ENCODE measurements around the gene L3MBTL4.
"Not testable (repeated sequence)": the region's sequence is repeated elsewhere in the genome, so short reads cannot be mapped to it uniquely, and the experiment has no call there.

Gene L3MBTL4

DNA sequence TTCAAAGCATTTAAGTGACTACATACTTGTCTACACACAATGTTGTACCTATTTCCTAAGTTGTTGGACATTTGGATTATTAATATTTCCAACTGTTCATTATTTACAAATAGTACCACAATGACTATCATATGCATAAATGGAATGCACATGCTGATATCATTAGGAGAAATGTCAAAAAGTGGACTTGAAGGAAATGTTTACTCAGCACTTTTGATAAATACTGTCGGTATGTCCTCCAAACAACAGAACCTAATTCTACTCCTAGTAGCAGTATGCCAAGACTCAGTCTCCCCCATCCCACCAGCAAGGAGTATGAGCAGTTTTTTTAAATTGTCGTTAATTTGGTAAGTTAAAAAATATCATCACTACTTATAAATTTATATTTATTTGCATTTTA is 116.8 kb downstream of the L3MBTL4 start:
- DNase-seq (ENCODE audit: low spot score): no peak

DNA sequence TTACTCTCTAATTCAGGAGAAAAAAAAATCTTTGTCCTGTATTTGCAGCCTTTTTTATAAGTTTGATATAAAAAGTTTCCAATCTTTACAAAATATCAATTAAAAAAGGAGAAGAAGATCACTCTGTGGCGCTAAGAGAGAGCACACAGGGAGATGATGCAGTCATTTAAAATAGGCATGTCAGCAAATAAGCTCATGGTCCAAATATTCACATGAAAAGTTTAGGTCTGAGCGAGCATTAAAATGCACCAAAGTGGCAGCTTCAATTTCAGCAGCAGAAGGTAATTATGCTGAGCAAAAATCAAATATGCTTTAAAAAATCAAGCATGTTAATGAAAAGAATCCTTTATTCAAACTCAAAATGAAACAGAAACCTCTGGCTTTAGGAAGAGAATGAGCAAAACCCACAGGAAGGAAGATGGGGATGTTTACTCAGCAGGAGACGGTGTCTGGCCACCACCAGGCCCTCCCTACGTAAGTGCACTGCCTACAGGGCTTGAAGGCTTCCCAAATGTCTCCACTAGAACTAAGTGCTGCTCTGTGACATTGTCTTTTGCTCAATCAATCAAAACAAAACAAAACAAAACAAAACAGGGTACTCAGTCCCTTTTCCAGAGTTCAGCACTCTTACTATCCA is 120.4 kb downstream of the L3MBTL4 start:
- DNase-seq (ENCODE audit: low spot score): no peak

GRCh38 chr18:6289843-6290242 is 124.9 kb downstream of the L3MBTL4 start:
- DNase-seq (ENCODE audit: low spot score): no peak

GRCh38 chr18:6286585-6286984 is 128.1 kb downstream of the L3MBTL4 start:
- no peak for DNase-seq (ENCODE audit: low spot score)

DNA sequence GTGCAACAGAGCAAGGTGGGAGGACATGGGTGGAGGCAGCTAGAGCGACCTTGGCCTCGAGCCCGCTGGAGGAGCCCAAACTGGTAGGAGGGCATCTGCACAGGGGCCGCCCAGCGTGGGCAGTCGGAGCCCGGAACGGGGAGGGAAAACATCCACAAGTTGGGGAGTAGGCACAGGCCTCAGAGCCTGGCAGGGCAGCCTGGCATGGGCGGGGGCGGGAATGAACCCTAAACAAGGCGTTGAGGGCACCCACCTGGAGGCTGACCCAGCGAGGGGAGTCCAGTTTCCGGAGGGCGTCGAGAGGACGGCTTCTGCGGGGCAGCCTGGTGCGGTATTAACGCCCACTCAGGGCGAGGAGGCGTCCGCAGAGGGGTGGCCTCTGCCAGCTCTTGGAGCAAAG is 129.9 kb downstream of the L3MBTL4 start:
- DNase-seq (ENCODE audit: low spot score): no peak

- DNase-seq (ENCODE audit: low spot score): no peak
Measured at GRCh38 chr18:6284300-6284699, 130.4 kb downstream of the L3MBTL4 start.

DNA sequence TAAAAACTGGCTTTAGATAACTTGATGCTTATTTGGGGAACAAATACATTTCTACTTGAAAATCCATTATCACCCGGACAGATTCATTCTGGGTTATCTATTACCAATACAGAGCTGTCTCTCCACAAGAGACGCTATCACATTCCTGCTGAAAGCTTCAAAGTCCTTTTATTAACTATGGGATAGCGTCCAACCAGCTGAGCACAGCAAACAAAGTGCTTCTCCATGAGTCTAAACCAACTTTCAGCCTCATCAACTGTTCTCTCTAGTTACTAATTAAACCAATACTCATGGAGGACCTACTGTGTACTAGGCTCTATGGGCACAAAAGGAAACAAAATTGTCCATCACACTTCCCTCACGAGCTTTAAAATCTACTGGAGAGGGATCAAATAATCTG is 132.8 kb downstream of the L3MBTL4 start:
- DNase-seq (ENCODE audit: low spot score): no peak

- no peak for DNase-seq (ENCODE audit: low spot score)
Measured at GRCh38 chr18:6280211-6280743, 134.4 kb downstream of the L3MBTL4 start.

DNA sequence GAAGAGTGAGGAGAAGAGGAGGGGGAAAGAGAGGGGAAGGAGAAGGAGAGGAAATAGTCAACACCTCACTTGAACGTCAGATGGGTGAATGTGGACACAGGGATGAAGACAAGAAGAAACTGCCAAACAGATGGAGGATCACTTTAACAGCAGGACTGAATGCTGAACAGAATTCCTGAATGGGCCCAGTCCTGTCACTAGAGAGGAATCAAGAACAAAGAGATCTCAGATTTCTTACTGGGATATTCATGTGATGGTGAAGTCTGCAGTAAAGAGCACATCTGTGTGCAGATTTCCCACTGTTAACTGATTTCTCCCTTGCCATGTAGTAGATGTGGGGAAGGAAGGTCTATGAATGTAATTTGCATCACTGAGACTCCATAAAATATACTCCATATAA is 135.4 kb downstream of the L3MBTL4 start:
- no peak for DNase-seq (ENCODE audit: low spot score)

DNA sequence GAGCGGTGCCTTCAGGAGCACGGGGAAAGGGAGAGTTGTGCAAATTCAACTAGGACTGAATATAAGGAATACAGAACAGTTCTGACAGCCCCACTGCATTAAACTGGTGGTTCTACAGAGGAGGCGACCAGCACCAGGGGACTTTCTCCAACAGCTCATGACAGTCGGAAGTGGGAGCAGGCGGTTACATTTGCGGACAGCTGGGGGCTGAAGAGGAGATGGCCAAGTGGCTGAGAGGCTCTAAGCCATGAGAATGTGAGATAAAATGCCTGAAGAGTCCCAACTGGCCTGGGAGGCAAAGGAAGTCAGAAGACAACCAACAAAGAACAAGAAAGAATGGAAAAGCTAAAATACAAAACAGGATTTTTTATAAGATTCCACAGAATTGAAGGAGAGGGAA is 141.3 kb downstream of the L3MBTL4 start:
- DNase-seq (ENCODE audit: low spot score): no peak

DNA sequence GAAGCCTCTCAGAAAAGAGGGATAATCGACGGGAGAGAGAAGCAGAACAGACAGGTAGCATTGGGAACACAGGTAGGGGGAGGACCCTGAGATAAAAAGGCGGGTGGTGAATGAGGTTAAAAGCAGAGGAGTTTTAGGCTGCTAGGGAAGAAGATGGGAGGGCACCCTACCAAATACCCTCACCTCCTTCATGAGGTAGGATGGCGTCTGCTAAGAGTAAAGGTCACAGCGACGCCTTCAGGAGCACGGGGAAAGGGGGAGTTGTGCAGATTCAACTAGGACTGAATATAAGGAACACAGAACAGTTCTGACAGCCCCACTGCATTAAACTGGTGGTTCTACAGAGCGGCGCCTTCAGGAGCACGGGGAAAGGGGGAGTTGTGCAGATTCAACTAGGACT is 142.6 kb downstream of the L3MBTL4 start:
- DNase-seq (ENCODE audit: low spot score): not testable (repeated sequence)

DNA sequence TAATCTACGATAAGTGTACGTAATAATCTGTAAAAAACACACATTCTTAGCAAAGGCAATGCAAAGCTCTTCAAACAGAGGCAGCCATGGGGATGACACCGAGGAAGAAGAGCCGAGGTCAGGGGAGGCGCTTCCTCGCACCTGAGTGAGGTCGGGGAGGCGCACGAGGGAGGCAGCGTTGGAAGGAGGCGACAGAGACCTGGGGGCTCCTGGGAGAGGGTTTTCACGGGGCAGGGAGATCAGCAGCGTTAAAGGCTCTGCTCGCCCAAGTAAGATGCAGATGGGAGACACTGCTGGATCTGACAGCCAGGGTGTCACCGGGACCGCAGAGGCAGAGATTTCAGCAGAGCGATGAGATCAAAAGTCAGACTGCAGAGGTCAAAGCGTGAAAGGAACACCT is 143.1 kb downstream of the L3MBTL4 start:
- no peak for DNase-seq (ENCODE audit: low spot score)

GRCh38 chr18:6270771-6271216 is 143.9 kb downstream of the L3MBTL4 start:
- no peak for DNase-seq (ENCODE audit: low spot score)

- DNase-seq (ENCODE audit: low spot score): no peak
Measured at GRCh38 chr18:6269660-6270332, 144.9 kb downstream of the L3MBTL4 start.

DNA sequence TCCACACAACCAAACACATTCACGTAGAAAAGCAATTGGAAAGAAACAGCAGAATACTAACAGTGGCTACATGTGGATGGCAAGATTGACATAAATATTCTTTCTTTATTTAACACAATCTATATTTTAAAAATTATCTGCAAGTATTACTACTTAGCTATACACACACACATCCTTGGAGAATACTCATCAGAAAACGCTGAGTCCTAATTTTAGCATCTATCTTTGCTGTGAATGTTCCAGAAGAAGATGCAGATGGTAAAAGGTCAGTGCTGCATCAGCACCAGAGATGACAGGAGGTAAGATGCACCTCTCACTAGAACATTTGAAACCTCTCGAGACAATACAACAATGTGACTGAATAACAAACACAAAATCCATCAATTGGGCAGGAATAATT is 148.5 kb downstream of the L3MBTL4 start:
- DNase-seq (ENCODE audit: low spot score): no peak

- DNase-seq (ENCODE audit: low spot score): no peak
Measured at GRCh38 chr18:6261938-6262337, 152.8 kb downstream of the L3MBTL4 start.

DNA sequence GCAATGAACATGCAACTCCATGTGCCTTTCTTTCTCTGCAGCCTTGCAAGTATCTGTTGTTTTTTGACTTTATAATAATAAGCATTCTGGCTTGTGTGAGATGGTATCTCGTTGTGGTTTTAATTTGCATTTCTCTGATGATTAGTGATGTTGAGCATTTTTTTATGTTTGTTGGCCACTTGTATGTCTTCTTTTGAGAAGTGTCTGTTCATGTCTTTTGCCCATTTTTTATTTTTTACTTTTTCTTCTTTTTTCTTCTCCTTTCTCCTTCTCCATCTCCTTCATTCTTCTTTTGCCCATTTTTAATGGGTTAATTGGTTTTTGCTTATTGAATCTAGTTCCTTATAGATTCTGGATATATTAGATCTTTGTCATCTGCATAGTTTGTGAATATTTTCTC is 155.4 kb downstream of the L3MBTL4 start:
- DNase-seq (ENCODE audit: low spot score): not testable (repeated sequence)

- no peak for DNase-seq (ENCODE audit: low spot score)
Measured at GRCh38 chr18:6257950-6258349, 156.8 kb downstream of the L3MBTL4 start.

- no peak for DNase-seq (ENCODE audit: low spot score)
Measured at GRCh38 chr18:6256521-6256920, 158.2 kb downstream of the L3MBTL4 start.

DNA sequence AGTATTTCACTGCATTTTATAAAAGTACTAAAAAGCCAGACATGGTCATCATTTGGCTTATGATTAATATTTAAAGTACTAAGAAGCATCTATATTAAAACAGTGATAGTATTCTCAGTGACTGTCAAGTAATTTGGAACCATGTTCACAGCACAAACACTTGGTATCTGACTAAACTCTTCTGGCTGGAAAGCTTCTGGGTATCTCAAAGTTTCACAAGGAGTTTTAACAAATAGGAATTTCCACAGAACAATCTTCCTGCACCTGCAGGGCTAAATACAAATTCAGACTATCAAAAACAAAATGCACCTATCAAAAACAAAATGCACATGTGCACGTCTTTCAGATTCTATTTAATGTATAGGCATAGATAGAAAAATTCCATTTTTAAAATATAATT is 158.8 kb downstream of the L3MBTL4 start:
- DNase-seq (ENCODE audit: low spot score): no peak

- no peak for DNase-seq (ENCODE audit: low spot score)
Measured at GRCh38 chr18:6255116-6255705, 159.5 kb downstream of the L3MBTL4 start.

- no peak for DNase-seq (ENCODE audit: low spot score)
Measured at GRCh38 chr18:6254456-6254855, 160.3 kb downstream of the L3MBTL4 start.

DNA sequence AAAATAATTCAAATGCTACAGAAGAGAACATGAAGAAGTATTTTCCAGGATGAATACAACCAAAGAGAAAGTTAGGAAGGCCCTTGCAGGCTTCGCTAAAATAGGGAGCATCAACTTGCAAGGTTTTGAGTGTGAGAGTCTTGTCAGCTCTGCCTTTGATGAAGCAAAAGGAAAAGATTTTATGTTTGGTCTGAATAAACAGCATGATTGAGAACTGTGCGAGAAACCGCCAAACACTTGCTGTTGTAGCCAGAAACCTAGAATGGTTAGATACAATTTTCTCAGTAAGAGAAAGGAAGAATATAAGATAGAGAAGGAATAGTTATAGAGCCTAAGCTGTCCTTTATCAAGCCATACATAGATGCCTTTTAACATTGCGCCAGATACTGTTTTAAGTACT is 163.6 kb downstream of the L3MBTL4 start:
- no peak for DNase-seq (ENCODE audit: low spot score)
